ENCODE measurements around the gene TRPM3. TPM values are rescaled to one million over a fixed set of nuclear protein-coding genes. Genes with fewer than 3 reads are reported as not detected.

The TRPM3 gene
- total and polyA plus RNA-seq, 2 of the 8 experiments (the other 6 are each of a cell fraction or from before 2014, with no cell fraction given) = 2.4 to 10.9 TPM

DNA sequence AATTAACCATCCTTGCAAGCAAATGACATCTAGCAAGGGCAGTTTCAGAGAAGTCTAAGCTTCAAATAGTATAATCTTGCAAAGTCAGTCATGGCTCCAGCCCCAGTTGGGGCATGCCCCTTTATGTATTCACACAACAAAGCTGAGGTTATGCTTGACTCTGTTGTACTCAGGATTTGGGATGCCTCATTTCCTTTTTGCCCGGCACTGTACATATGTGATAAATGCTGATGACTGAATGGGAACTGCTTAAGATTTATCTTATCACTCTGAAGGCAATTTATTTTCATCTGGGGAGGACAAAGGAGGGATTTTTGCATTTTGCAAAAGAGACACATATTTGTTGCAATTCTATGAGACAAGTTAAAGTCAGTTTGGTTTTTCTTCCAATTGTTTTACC, 219.2 kb downstream of the TRPM3 start:
- no peak overlapping the region for H3K56ac ChIP-seq (replicated peaks; ENCODE audit: insufficient read length, low read depth, low read length)
- no peak overlapping the region for H2BK20ac ChIP-seq (ENCODE audit: low read length)
- no peak overlapping the region for H4K8ac ChIP-seq (ENCODE audit: extremely low read depth, insufficient read depth, low read length)
- H2AFZ ChIP-seq (ENCODE audit: low read length) = no peak overlapping the region
- H2BK120ac ChIP-seq (replicated peaks; ENCODE audit: low read depth, low read length) = no peak overlapping the region
- H2BK12ac ChIP-seq (ENCODE audit: low read depth, low read length) = no peak overlapping the region
- H2BK5ac ChIP-seq (ENCODE audit: low read depth, low read length) = no peak overlapping the region
- no peaks in the 10 kb centered on the region for H3K9me3 ChIP-seq (ENCODE audit: insufficient read depth in 2 of 2, low read depth in 1 of 2, low read length in 1 of 2)
- no peak overlapping the region for H3K23ac ChIP-seq (ENCODE audit: insufficient read length)
- H3K79me2 ChIP-seq (ENCODE audit: control insufficient read depth in 1 of 2, insufficient read depth in 2 of 2, low read length in 2 of 2) = no peaks in the 10 kb centered on the region
- no peaks in the 10 kb centered on the region for H3K36me3 ChIP-seq (ENCODE audit: control insufficient read depth in 2 of 4, insufficient read depth in 4 of 4, low read length in 3 of 4)
- DNase-seq (ENCODE audit: low read depth in 1 of 2, low spot score in 2 of 2) = no peak
- no peak overlapping the region for H2AK5ac ChIP-seq (ENCODE audit: low read depth, low read length)
- H4K91ac ChIP-seq (replicated peaks; ENCODE audit: insufficient read length, low read length) = no peak overlapping the region
- no peaks in the 10 kb centered on the region for H3K27me3 ChIP-seq (replicated peaks in 1 of 4; ENCODE audit: control insufficient read depth in 3 of 4, extremely low read depth in 1 of 4, insufficient read depth in 3 of 4, low read length in 3 of 4)
- no peak overlapping the region for H3K9ac ChIP-seq (replicated peaks in 1 of 4; ENCODE audit: extremely low read depth in 1 of 4, low read depth in 3 of 4, low read length in 3 of 4)
- peaks cover 0 to 9% (median 2%) of the 10 kb centered on the region in 4 experiments; a peak in 1 of 7 replicates for H3K4me1 ChIP-seq (replicated peaks in 1 of 4; ENCODE audit: control insufficient read depth in 3 of 4, insufficient read depth in 4 of 4, low read length in 3 of 4)
- ChIA-PET CTCF (ENCODE audit: partially characterized antibody) (no interaction called here), POLR2A (ENCODE audit: partially characterized antibody) (no interaction called here)
- no peaks in the 10 kb centered on the region for H4K20me1 ChIP-seq (replicated peaks in 1 of 2; ENCODE audit: control insufficient read depth in 1 of 2, insufficient read depth in 2 of 2, low read length in 2 of 2)
- 9% methylated on average over 1 of the region's 1 CpG; no CpG with 5 or more reads in 1 of the 2 experiments for WGBS, 2 experiments (ENCODE audit: extremely low coverage in 1 of 2, insufficient coverage in 1 of 2, insufficient read length in 1 of 2, insufficient replicate concordance in 2 of 2, low coverage in 1 of 2, low lambda C conversion rate in 2 of 2, missing lambda C conversion rate in 1 of 2)
- no peak overlapping the region for H2BK15ac ChIP-seq (ENCODE audit: low read length)
- no peaks in the 10 kb centered on the region for H3K79me1 ChIP-seq (ENCODE audit: low read depth, low read length)
- H3K4me2 ChIP-seq (ENCODE audit: insufficient read depth in 1 of 2, low read depth in 2 of 2, low read length in 2 of 2) = no peak overlapping the region
- no peak overlapping the region for H3K18ac ChIP-seq (ENCODE audit: extremely low read depth, low read length)
- no peak overlapping the region for H3K14ac ChIP-seq (ENCODE audit: insufficient read length)
- no peaks in the 10 kb centered on the region for H3K23me2 ChIP-seq (ENCODE audit: low read depth, low read length)
- FAIRE-seq = no peak
- H3K27ac ChIP-seq (ENCODE audit: low read depth, low read length) = no peak overlapping the region
- no peak overlapping the region for H3K4me3 ChIP-seq (ENCODE audit: extremely low read depth in 1 of 4, insufficient read depth in 2 of 4, low read depth in 3 of 4, low read length in 4 of 4)
- no peak overlapping the region for H4K5ac ChIP-seq (ENCODE audit: insufficient read length, low read depth, low read length)
- H3K4ac ChIP-seq (replicated peaks; ENCODE audit: insufficient read length, low read depth, low read length) = no peak overlapping the region
- TF ChIP-seq POLR2A (IDR thresholded peaks at IDR 0.05; ENCODE audit: control extremely low read depth in 1 of 2, low read depth in 2 of 2, low read length in 2 of 2) (no peak), RFX5 (IDR thresholded peaks at IDR 0.05; ENCODE audit: borderline replicate concordance, low read depth, low read length) (no peak), TCF12 (IDR thresholded peaks at IDR 0.05; ENCODE audit: low read depth, low read length) (no peak), CBX5 (IDR thresholded peaks at IDR 0.05; ENCODE audit: low read depth, low read length) (no peak), HDAC2 (IDR thresholded peaks at IDR 0.05; ENCODE audit: borderline replicate concordance in 1 of 2, low read depth in 2 of 2, low read length in 2 of 2) (no peak), TAF1 (IDR thresholded peaks at IDR 0.05; ENCODE audit: low read depth, low read length) (no peak), MAFK (IDR thresholded peaks at IDR 0.05; ENCODE audit: low read depth, low read length) (no peak), BCL11A (IDR thresholded peaks at IDR 0.05; ENCODE audit: low read depth in 2 of 2, low read length in 2 of 2) (no peak), RXRA (IDR thresholded peaks at IDR 0.05; ENCODE audit: insufficient read depth, low read depth, low read length) (no peak), CHD2 (IDR thresholded peaks at IDR 0.05; ENCODE audit: low read length) (no peak), CREB1 (IDR thresholded peaks at IDR 0.05) (no peak), SIRT6 (IDR thresholded peaks at IDR 0.05; ENCODE audit: low read length) (no peak), CTCF (IDR thresholded peaks at IDR 0.05; ENCODE audit: control extremely low read depth in 1 of 3, insufficient read depth in 1 of 3, low read depth in 1 of 3, low read length in 3 of 3) (no peak), GTF2F1 (IDR thresholded peaks at IDR 0.05; ENCODE audit: borderline replicate concordance, low read depth, low read length) (no peak)

Measured in H1 (cell line).